Testis (tissue), 2 donors: ENCODE data around the gene IL18RAP.

Experiments
- POLR2A ChIP-seq: fragments of 450-650 bp; IDR thresholded peaks from one replicate; pipeline ENCODE4 v1.6.1; 2017; ENCODE audit warnings: antibody characterized with exemption, mild to moderate bottlenecking, moderate library complexity
- TF ChIP-seq, protein P1 (sequence below), 3 experiments: fragments of 450-650 bp in 2 of 3; fragments of 200-600 bp in 1 of 3; sonication (generic) in 1 of 3; IDR thresholded peaks; one replicate each; pipeline ENCODE4 v1.5.1; 2016 to 2019; ENCODE audit warnings: antibody characterized with exemption in 3 of 3, mild to moderate bottlenecking in 2 of 3, moderate library complexity in 1 of 3

DNA sequence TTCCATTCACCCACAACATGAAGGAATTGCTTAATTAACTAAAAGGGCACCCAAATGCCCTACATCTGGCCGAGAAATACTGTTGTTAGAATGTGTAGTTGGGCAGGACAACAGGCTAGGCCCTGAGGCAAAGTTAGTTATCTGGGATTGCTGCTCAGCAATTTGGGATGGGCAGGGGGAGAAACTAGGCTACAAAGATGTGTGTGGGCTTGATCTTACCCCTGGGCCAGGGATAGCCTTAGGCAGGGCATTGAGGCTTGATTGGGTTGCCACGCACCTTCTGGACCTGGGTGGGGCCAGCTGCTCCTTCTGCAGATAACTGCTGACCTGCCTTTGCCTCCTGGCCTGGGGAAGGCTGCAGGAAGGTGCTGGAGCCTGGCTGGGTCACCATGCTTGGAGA is 9.4 kb downstream of the IL18RAP start:
- TF ChIP-seq, protein P1, sequence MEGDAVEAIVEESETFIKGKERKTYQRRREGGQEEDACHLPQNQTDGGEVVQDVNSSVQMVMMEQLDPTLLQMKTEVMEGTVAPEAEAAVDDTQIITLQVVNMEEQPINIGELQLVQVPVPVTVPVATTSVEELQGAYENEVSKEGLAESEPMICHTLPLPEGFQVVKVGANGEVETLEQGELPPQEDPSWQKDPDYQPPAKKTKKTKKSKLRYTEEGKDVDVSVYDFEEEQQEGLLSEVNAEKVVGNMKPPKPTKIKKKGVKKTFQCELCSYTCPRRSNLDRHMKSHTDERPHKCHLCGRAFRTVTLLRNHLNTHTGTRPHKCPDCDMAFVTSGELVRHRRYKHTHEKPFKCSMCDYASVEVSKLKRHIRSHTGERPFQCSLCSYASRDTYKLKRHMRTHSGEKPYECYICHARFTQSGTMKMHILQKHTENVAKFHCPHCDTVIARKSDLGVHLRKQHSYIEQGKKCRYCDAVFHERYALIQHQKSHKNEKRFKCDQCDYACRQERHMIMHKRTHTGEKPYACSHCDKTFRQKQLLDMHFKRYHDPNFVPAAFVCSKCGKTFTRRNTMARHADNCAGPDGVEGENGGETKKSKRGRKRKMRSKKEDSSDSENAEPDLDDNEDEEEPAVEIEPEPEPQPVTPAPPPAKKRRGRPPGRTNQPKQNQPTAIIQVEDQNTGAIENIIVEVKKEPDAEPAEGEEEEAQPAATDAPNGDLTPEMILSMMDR (IDR thresholded peaks at IDR 0.05): no peak
- no peak for TF ChIP-seq POLR2A
